SK-N-MC (cell line): Measurements from ENCODE around the gene PPOX.

Source experiments
- DNase-seq: peaks from one replicate; pipeline ENCODE4 v3.0.0-alpha.2; 2011; ENCODE audit warnings: low read depth, low spot score
- H3K27ac ChIP-seq: fragments of 200-600 bp; sonication (generic); 2 replicates; pipeline ENCODE4 v1.5.1; 2016; ENCODE audit warnings: mixed run types
- H3K36me3 ChIP-seq: fragments of 200-600 bp; sonication (generic); 2 replicates; pipeline ENCODE4 v1.6.1; 2017; ENCODE audit warnings: antibody characterized with exemption, low read length, mixed read lengths; ENCODE audit not compliant: insufficient read depth
- H3K4me3 ChIP-seq: fragments of 200-600 bp; sonication (generic); 2 replicates; pipeline ENCODE4 v1.5.1; 2016
- H3K9ac ChIP-seq: fragments of 200-600 bp; sonication (generic); 2 replicates; pipeline ENCODE4 v1.8.0; 2017; ENCODE audit warnings: mixed run types, mixed read lengths; ENCODE audit not compliant: insufficient read length
- H3K9me3 ChIP-seq: fragments of 200-600 bp; sonication (generic); 2 replicates; pipeline ENCODE4 v1.6.1; 2017; ENCODE audit warnings: low read depth, mild to moderate bottlenecking, antibody characterized with exemption, low read length, moderate library complexity, mixed read lengths
- EZH2 ChIP-seq: fragments of 200-600 bp; sonication (generic); IDR thresholded peaks from one replicate; pipeline ENCODE4 v1.6.1; 2017; ENCODE audit warnings: antibody characterized with exemption
- FOXP2 ChIP-seq: optimal IDR thresholded peaks from 2 replicates; pipeline ENCODE3; 2011; ENCODE audit warnings: mild to moderate bottlenecking, moderate library complexity; ENCODE audit not compliant: insufficient read depth; ENCODE audit errors: extremely low read length, control extremely low read depth
- POLR2AphosphoS5 ChIP-seq: IDR thresholded peaks from 2 replicates; pipeline ENCODE4 v1.6.1; 2012; ENCODE audit warnings: mild to moderate bottlenecking, low read depth, low read length, borderline replicate concordance

PPOX gene

GRCh38 chr1:161139766-161140165 is 26.5 kb upstream of the PPOX start:
- DNase-seq = no peak
- H3K9me3 ChIP-seq = no peaks in the 10 kb centered on the region
- TF ChIP-seq POLR2AphosphoS5 (no peak), FOXP2 (no peak), EZH2 (no peak)
- no peak overlapping the region for H3K4me3 ChIP-seq
- H3K27ac ChIP-seq = no peak overlapping the region
- no peaks in the 10 kb centered on the region for H3K36me3 ChIP-seq
- H3K9ac ChIP-seq = no peak overlapping the region

DNA sequence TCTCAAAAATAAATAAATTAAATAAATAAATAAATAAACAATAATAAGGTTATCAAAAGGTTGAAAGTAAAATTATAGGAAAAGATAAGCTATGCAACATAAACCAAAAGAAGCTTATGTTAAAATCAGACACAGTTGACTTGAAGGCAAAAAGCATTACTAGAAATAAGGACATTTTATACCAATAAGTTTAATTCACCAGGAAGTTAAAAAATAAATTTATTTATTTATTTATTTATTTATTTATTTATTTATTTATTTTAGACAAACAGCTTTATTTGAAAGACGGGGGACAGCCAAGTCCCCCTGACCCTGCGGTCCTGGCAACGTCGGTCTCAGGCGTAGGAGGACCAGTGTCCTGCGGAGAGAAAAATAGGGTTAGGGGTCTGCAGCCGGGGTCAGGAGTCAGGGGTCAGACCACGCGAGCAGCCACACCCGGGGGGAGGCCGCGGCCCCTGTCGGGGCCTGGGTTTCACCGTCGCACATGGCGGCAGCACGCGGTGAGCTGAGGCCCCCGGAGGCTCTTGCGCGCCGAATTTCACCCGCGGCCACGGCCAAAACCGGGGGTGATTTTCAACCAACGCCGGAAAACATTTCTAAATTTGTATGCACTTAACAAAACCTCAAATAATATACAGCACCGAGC is 25.3 kb upstream of the PPOX start:
- no peak for TF ChIP-seq POLR2AphosphoS5
- no peak for TF ChIP-seq FOXP2
- no peak for TF ChIP-seq EZH2
- Histone ChIP-seq H3K4me3 (no peak overlapping the region), H3K9me3 (no peaks in the 10 kb centered on the region), H3K9ac (no peak overlapping the region), H3K36me3 (no peaks in the 10 kb centered on the region), H3K27ac (no peak overlapping the region)
- DNase-seq = no peak

DNA sequence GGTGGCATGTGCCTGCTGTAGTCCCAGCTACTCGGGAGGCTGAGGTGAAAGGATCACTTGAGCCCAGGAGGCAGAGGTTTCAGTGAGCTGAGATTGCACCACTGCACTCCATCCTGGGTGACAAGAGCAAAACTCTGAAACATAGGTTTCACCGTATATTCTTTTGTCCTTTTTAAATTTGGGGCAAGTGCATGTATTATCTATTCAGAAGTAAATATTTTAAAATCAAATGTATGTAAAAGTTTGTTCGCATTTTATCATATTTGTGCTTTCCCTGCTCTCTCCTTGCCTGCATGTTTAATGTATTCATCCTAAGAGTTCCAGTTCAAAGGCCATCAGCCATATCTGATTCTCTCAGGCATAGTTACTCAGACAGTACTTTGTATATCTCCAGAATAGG is 20.4 kb upstream of the PPOX start:
- no peak overlapping the region for H3K27ac ChIP-seq
- no peaks in the 10 kb centered on the region for H3K36me3 ChIP-seq
- no peak overlapping the region for H3K9ac ChIP-seq
- TF ChIP-seq POLR2AphosphoS5 (no peak), FOXP2 (no peak), EZH2 (no peak)
- no peak for DNase-seq
- H3K9me3 ChIP-seq = no peaks in the 10 kb centered on the region
- H3K4me3 ChIP-seq = no peak overlapping the region

GRCh38 chr1:161153176-161153575 is 13.1 kb upstream of the PPOX start:
- Histone ChIP-seq H3K9me3 (no peaks in the 10 kb centered on the region), H3K9ac (peak overlapping the region; percentile 100), H3K4me3 (peak overlapping the region; percentile 97), H3K36me3 (0 out of 2 replicates have a peak, but pooled peaks cover 3% of the 10 kb centered on the region), H3K27ac (peak overlapping the region; percentile 99)
- TF ChIP-seq EZH2 (no peak), FOXP2 (no peak), POLR2AphosphoS5 (no peak)
- DNase-seq = no peak

GRCh38 chr1:161153682-161154337 is 12.4 kb upstream of the PPOX start, which contains the start of gene UFC1:
UFC1 (plus strand) TSS chr1:161153978; CDS start chr1:161153998, 20 bp downstream.
- Histone ChIP-seq H3K9me3 (no peaks in the 10 kb centered on the region), H3K9ac (peak within 1 kb of the TSS; percentile 100), H3K27ac (peak within 1 kb of the TSS; percentile 99), H3K36me3 (0 out of 2 replicates have a peak, but pooled peaks cover 8% of the 10 kb centered on the region), H3K4me3 (peak within 1 kb of the TSS; percentile 97)
- DNase-seq = peak; percentile 87
- TF ChIP-seq EZH2 (no peak), POLR2AphosphoS5 (peak; percentile 79)

- H3K27ac ChIP-seq = no peak overlapping the region
- TF ChIP-seq FOXP2 (no peak), POLR2AphosphoS5 (no peak), EZH2 (no peak)
- H3K9ac ChIP-seq = no peak overlapping the region
- peaks cover 27% of the 10 kb centered on the region; the same call in 1 of the 2 replicates for H3K36me3 ChIP-seq
- no peak for DNase-seq
- no peak overlapping the region for H3K4me3 ChIP-seq
- H3K9me3 ChIP-seq = no peaks in the 10 kb centered on the region
Observed at GRCh38 chr1:161157867-161158266, 8.4 kb upstream of the PPOX start.

DNA sequence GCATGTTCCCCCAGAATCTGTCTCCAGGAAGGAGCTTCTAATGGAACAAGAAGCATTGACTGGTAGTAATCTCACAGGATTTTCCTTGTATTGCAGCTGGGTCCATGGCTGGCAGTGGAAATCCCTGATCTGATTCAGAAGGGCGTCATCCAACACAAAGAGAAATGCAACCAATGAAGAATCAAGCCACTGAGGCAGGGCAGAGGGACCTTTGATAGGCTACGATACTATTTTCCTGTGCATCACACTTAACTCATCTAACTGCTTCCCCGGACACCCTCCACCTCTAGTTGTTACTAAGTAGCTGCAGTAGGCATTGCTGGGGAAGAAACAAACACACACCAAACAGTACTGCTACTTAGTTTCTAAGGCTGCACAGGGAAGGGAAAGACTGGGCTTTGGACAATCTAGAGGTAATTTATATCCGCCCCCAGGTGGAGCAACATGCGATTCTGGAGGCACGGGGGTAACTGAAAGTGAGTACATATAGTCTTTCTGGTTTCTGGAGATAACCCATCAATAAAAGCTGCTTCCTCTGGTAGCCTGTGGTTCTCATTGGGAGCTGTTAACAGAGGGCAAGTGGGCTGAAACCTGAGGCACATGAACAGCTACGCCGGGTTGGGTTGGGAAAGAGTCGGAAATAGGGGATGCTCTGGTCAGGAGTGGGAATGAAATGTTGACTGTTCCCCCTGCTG is 7.8 kb upstream of the PPOX start:
- H3K4me3 ChIP-seq = peak overlapping the region; percentile 88
- no peak overlapping the region for H3K27ac ChIP-seq
- H3K9me3 ChIP-seq = no peaks in the 10 kb centered on the region

GRCh38 chr1:161159087-161159912 is 6.9 kb upstream of the PPOX start, which contains the start of gene USP21:
USP21 (plus strand) TSS chr1:161159500; CDS start chr1:161160641, 1,141 bp downstream.
- DNase-seq = no peak
- H3K4me3 ChIP-seq = peak within 1 kb of the TSS; percentile 88
- peak within 1 kb of the TSS; percentile 95 for H3K9ac ChIP-seq
- H3K27ac ChIP-seq = no peak within 1 kb of the TSS
- TF ChIP-seq POLR2AphosphoS5 (peak; percentile 89), FOXP2 (no peak)
- peaks cover 28% of the 10 kb centered on the region; the same call in 1 of the 2 replicates for H3K36me3 ChIP-seq
- no peaks in the 10 kb centered on the region for H3K9me3 ChIP-seq

More for the DNA sequence above, 7.8 kb upstream of the PPOX start:
- peaks cover 28% of the 10 kb centered on the region; the same call in 1 of the 2 replicates for H3K36me3 ChIP-seq
- no peak overlapping the region for H3K9ac ChIP-seq
- TF ChIP-seq POLR2AphosphoS5 (no peak), FOXP2 (no peak), EZH2 (no peak)
- DNase-seq = no peak
